ENCODE results near the gene INTS4. TPM values are rescaled to one million over a fixed set of nuclear protein-coding genes. Genes with fewer than 3 reads are reported as not detected.

INTS4 gene
- total RNA-seq, 3 donors from 2014 or later (not counting 1 experiment from before 2014, with no cell fraction given) = 65.2 to 97.8 (median 67.5) TPM

DNA sequence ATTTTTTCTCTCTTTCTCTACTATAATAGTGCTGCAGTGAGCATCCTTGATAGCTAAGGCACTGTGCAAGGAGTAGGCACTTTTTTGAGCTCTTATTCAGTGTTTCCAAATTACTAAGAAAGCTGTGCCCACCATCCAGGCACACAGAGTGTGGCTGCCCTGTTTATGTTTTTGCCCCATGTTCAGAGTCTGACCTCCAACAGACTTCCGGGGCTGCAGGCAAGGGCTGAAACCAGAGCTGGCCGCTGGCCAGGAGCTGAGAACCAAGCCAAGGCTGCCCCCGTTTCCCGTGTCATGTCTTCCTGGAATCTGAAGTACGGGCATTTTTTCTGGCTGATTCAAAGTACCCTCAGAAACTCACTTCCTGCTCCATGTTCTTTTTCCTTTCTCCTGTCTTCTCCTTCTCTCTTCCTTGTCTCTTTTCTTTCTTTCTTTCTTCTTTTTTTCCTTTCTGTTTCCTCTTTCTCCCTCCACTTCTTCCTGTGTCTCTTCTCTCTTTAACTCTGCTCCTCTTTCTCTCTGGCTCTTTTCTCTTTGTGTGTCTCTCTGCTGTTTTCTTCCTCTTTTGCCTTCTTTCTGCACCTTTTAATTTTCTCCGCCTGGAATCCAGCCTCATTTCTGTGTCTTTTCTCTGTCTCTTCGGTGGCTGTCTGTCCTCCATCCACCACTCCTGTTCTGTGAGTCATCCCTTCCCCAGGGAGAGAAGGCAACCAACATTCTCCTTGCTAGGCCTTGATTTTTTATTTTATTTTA is 45.6 kb upstream of the INTS4 start:
- Histone ChIP-seq H3K36me3 (ENCODE audit: control insufficient read depth, insufficient read depth, low read length) (no peaks in the 10 kb centered on the region), H3K9me3 (ENCODE audit: control insufficient read depth, insufficient read depth, low read length) (no peaks in the 10 kb centered on the region), H3K4me1 (ENCODE audit: control insufficient read depth, insufficient read depth, low read length) (peaks cover 15% of the 10 kb centered on the region), H3K27me3 (ENCODE audit: control insufficient read depth, insufficient read depth, low read length) (no peaks in the 10 kb centered on the region), H3K27ac (ENCODE audit: low read length) (peak overlapping the region; percentile 22), H3K4me3 (ENCODE audit: low read length) (no peak overlapping the region)
- Mint-ChIP-seq H3K4me3 (peak overlapping the region; percentile 62), H3K27me3 (ENCODE audit: low read depth in 2 of 2) (no peaks in the 10 kb centered on the region), H3K9me3 (no peaks in the 10 kb centered on the region), H3K36me3 (no peaks in the 10 kb centered on the region), H3K4me1 (peaks cover 10 to 12% of the 10 kb centered on the region in 2 donors), H3K27ac (peak overlapping the region; percentile 81)
- intact Hi-C loops (cut with micrococcal nuclease) = no loop called here
- peak in 2 of 3 donors; percentile 58 to 63 for ATAC-seq
- DNase-seq = peak in 1 of 2 donors; percentile 23
- 29% methylated on average over 7 of the region's 7 CpGs for WGBS (ENCODE audit: insufficient coverage)
- TF ChIP-seq, protein P1, sequence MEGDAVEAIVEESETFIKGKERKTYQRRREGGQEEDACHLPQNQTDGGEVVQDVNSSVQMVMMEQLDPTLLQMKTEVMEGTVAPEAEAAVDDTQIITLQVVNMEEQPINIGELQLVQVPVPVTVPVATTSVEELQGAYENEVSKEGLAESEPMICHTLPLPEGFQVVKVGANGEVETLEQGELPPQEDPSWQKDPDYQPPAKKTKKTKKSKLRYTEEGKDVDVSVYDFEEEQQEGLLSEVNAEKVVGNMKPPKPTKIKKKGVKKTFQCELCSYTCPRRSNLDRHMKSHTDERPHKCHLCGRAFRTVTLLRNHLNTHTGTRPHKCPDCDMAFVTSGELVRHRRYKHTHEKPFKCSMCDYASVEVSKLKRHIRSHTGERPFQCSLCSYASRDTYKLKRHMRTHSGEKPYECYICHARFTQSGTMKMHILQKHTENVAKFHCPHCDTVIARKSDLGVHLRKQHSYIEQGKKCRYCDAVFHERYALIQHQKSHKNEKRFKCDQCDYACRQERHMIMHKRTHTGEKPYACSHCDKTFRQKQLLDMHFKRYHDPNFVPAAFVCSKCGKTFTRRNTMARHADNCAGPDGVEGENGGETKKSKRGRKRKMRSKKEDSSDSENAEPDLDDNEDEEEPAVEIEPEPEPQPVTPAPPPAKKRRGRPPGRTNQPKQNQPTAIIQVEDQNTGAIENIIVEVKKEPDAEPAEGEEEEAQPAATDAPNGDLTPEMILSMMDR (IDR thresholded peaks at IDR 0.05) = no peak

DNA sequence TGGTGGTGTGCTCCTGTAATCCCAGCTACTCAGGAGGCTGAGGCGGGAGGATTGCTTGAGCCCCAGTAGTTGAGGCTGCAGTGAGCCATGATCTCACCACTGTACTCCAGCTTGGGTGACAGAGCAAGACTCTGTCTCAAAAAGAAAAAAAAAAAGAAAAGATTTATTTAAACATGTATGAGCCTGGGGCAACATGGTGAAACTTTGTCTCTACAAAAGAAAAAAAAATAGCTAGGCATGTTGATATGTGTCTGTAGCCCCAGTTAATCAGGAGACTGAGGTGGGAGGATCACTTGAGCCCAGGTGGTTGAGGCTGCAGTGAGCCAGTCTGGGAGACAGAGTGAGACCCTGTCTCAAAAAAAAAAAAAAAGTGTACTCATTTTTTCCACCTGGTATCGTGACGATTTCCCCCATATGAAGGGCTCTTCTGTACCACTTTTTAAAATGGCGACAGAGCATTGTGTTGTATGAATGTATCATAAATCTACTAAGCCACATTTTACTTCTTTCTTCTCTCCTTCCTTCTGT is 45.0 kb upstream of the INTS4 start:
- DNase-seq (no peak), ATAC-seq (no peak)
- Histone ChIP-seq H3K27me3 (ENCODE audit: control insufficient read depth, insufficient read depth, low read length) (no peaks in the 10 kb centered on the region), H3K9me3 (ENCODE audit: control insufficient read depth, insufficient read depth, low read length) (no peaks in the 10 kb centered on the region), H3K36me3 (ENCODE audit: control insufficient read depth, insufficient read depth, low read length) (no peaks in the 10 kb centered on the region), H3K4me3 (ENCODE audit: low read length) (no peak overlapping the region), H3K4me1 (ENCODE audit: control insufficient read depth, insufficient read depth, low read length) (peaks cover 15% of the 10 kb centered on the region), H3K27ac (ENCODE audit: low read length) (peak overlapping the region; percentile 22)
- WGBS (ENCODE audit: insufficient coverage) = 100% methylated on average over 1 of the region's 4 CpGs
- TF ChIP-seq, protein P1 (IDR thresholded peaks at IDR 0.05) = no peak
- intact Hi-C loops (cut with micrococcal nuclease) = no loop called here
- Mint-ChIP-seq H3K36me3 (no peaks in the 10 kb centered on the region), H3K4me3 (peak overlapping the region; percentile 62), H3K4me1 (peaks cover 10 to 12% of the 10 kb centered on the region in 2 donors), H3K27me3 (ENCODE audit: low read depth in 2 of 2) (no peaks in the 10 kb centered on the region), H3K9me3 (no peaks in the 10 kb centered on the region), H3K27ac (peak overlapping the region; percentile 81)

DNA sequence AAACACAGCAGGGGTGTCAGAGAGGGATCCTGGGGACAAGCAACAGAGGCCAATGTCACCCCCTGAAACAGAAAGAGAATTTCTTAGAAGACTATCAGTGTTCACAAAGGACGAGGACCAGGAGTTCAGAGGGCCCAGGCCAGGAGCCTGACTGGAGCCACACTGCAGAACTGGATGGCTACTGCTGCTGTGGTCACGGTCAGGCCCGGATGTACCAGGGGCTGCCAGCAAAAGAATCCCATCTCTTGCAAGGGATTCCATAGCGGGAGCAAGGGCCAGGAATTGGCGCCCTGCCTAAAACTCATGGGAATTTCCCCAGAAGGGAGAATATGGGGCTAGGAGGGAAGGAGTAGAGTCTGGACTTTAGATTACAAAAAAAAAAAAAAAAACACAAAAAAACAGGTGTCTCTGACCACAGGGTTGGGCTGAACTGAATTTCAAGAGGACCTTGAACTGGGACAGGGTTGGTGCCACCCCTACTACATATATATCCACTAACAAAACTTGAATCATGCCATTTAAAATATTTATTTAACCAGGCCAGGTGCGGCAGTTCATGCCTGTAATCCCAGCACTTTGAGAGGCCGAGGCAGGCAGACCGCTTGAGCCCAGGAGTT is 44.3 kb upstream of the INTS4 start:
- intact Hi-C loops (cut with micrococcal nuclease) = no loop called here
- TF ChIP-seq, protein P1 (IDR thresholded peaks at IDR 0.05) = no peak
- peaks cover 10 to 12% of the 10 kb centered on the region in 2 donors for H3K4me1 Mint-ChIP-seq
- no peaks in the 10 kb centered on the region for H3K36me3 Mint-ChIP-seq
- ATAC-seq (no peak), DNase-seq (no peak)
- Histone ChIP-seq H3K4me1 (ENCODE audit: control insufficient read depth, insufficient read depth, low read length) (peaks cover 15% of the 10 kb centered on the region), H3K27me3 (ENCODE audit: control insufficient read depth, insufficient read depth, low read length) (no peaks in the 10 kb centered on the region), H3K9me3 (ENCODE audit: control insufficient read depth, insufficient read depth, low read length) (no peaks in the 10 kb centered on the region), H3K4me3 (ENCODE audit: low read length) (no peak overlapping the region), H3K27ac (ENCODE audit: low read length) (no peak overlapping the region), H3K36me3 (ENCODE audit: control insufficient read depth, insufficient read depth, low read length) (no peaks in the 10 kb centered on the region)
- no peak overlapping the region for H3K4me3 Mint-ChIP-seq
- WGBS (ENCODE audit: insufficient coverage) = 94% methylated on average over 8 of the region's 8 CpGs
- H3K9me3 Mint-ChIP-seq = no peaks in the 10 kb centered on the region
- no peak overlapping the region for H3K27ac Mint-ChIP-seq
- no peaks in the 10 kb centered on the region for H3K27me3 Mint-ChIP-seq (ENCODE audit: low read depth in 2 of 2)

All from natural killer cell (primary cell).